Nephron (organoid): Measurements from ENCODE around the gene SLC51B.
"Not testable (repeated sequence)": the region's sequence is repeated elsewhere in the genome, so short reads cannot be mapped to it uniquely, and the experiment has no call there.

Experiments
- H3K27ac Mint-ChIP-seq, 3 experiments: 2 replicates each; pipeline ENCODE4 v1.8.0; 2020; ENCODE audit warnings: mixed read lengths in 3 of 3, mild to moderate bottlenecking in 2 of 3, moderate library complexity in 1 of 3
- H3K27me3 Mint-ChIP-seq: 2 replicates; pipeline ENCODE4 v1.8.0; 2021; ENCODE audit warnings: low read depth, mild to moderate bottlenecking, moderate library complexity, mixed read lengths
- H3K36me3 Mint-ChIP-seq: 2 replicates; pipeline ENCODE4 v1.8.0; 2020; ENCODE audit warnings: low read depth, mixed read lengths
- H3K4me1 Mint-ChIP-seq: 2 replicates; pipeline ENCODE4 v1.8.0; 2020; ENCODE audit warnings: mixed read lengths
- H3K4me3 Mint-ChIP-seq, 3 experiments: 2 replicates each; pipeline ENCODE4 v1.8.0; 2020; ENCODE audit warnings: mild to moderate bottlenecking in 3 of 3, mixed read lengths in 3 of 3, moderate library complexity in 2 of 3
- H3K9me3 Mint-ChIP-seq: 2 replicates; pipeline ENCODE4 v1.8.0; 2020; ENCODE audit warnings: mixed read lengths
- CTCF ChIP-seq, 3 experiments: fragments of 200-600 bp; sonication (generic); IDR thresholded peaks; one replicate each; pipeline ENCODE4 v1.5.0; 2021; ENCODE audit warnings: antibody characterized with exemption in 3 of 3; ENCODE audit not compliant: unreplicated experiment in 3 of 3

Gene SLC51B

DNA sequence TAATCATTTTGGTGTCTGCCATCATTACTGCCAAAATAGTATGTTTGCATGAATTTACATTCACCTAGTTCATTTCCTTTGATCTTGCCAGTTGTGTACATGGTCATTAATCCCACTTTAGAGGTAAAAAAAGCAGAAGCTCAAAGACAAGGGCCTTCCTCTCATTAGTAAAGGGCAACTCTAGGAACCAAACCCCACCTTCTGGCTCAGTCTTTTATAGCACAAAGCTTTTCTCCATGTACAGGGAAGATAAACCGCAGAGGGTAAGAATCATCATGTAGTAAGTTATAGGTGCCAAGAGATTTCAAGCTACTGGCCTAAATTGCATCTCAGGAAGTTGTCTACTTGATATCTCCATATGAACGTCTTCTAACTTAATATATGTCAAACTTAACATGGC, 36.2 kb upstream of the SLC51B start:
- no peaks in the 10 kb centered on the region for H3K4me1 Mint-ChIP-seq

DNA sequence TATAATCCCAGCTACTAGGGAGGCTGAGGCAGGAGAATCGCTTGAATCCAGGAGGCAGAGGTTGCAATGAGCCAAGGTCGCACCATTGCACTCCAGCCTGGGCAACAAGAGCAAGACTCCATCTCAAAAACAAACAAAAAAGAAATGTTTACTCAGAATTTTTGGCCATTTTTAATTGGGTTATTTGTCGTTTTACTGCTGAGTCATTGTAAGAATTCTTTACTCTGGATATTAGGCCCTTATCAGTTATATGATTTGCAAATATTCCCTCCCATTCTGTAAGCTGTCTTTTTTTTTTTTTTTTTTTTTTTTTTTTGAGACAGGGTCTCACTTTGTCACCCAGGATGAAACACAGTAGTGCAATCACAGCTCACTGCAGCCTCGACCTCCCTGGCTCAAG, 34.0 kb upstream of the SLC51B start:
- H3K27me3 Mint-ChIP-seq, H3K4me3 Mint-ChIP-seq, H3K27ac Mint-ChIP-seq, H3K4me1 Mint-ChIP-seq: not testable (repeated sequence)
- Mint-ChIP-seq H3K36me3 (peaks cover 63% of the 10 kb centered on the region), H3K9me3 (peaks cover 19% of the 10 kb centered on the region)

More for the DNA sequence above, 36.2 kb upstream of the SLC51B start:
- Mint-ChIP-seq H3K27ac (no peak overlapping the region), H3K4me3 (no peak overlapping the region), H3K27me3 (no peaks in the 10 kb centered on the region), H3K36me3 (peaks cover 60% of the 10 kb centered on the region), H3K9me3 (peaks cover 11% of the 10 kb centered on the region)
- no peak for TF ChIP-seq CTCF (IDR thresholded peaks at IDR 0.05; ENCODE audit: unreplicated experiment in 3 of 3)

GRCh38 chr15:65020419-65020818, 24.8 kb upstream of the SLC51B start:
- Mint-ChIP-seq H3K4me1 (no peaks in the 10 kb centered on the region), H3K9me3 (no peaks in the 10 kb centered on the region), H3K27ac (no peak overlapping the region), H3K36me3 (peaks cover 62% of the 10 kb centered on the region), H3K27me3 (no peaks in the 10 kb centered on the region), H3K4me3 (no peak overlapping the region)
- no peak for TF ChIP-seq CTCF (IDR thresholded peaks at IDR 0.05; ENCODE audit: unreplicated experiment in 3 of 3)

DNA sequence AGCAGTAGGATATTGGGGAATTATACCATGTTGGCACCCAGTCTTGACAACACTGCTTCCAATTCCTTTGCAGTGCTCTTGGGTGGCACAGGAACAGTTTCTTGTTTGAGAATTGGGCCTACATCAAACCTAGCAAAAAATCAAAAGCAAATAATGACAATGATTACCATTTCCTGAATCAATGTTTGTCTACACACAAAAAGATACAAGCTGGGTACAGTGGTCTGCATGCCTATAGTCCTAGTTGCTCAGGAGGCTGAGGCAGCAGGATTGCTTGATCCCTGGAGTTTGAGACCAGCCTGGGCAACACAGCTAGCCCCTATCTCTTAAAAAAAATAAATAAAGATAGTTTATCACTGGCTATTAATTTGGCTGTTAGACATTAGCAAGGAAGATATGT, 23.7 kb upstream of the SLC51B start:
- Mint-ChIP-seq H3K4me1 (no peaks in the 10 kb centered on the region), H3K27ac (no peak overlapping the region), H3K4me3 (no peak overlapping the region), H3K27me3 (no peaks in the 10 kb centered on the region), H3K9me3 (no peaks in the 10 kb centered on the region), H3K36me3 (peaks cover 62% of the 10 kb centered on the region)
- no peak for TF ChIP-seq CTCF (IDR thresholded peaks at IDR 0.05; ENCODE audit: unreplicated experiment in 3 of 3)

GRCh38 chr15:65026756-65027155, 18.4 kb upstream of the SLC51B start:
- peaks cover 11% of the 10 kb centered on the region for H3K4me1 Mint-ChIP-seq

GRCh38 chr15:65027593-65027992, 17.6 kb upstream of the SLC51B start:
- H3K4me3 Mint-ChIP-seq = peak overlapping the region; percentile 88 to 91 (median 89)
- H3K27ac Mint-ChIP-seq = no peak overlapping the region

More at GRCh38 chr15:65026756-65027155, 18.4 kb upstream of the SLC51B start:
- Mint-ChIP-seq H3K27ac (no peak overlapping the region), H3K36me3 (peaks cover 29% of the 10 kb centered on the region), H3K27me3 (peaks cover 5% of the 10 kb centered on the region), H3K4me3 (peak overlapping the region in 2 of 3 experiments; percentile 44 to 64), H3K9me3 (no peaks in the 10 kb centered on the region)
- no peak for TF ChIP-seq CTCF (IDR thresholded peaks at IDR 0.05; ENCODE audit: unreplicated experiment in 3 of 3)

More at GRCh38 chr15:65027593-65027992, 17.6 kb upstream of the SLC51B start:
- Mint-ChIP-seq H3K36me3 (peaks cover 29% of the 10 kb centered on the region), H3K9me3 (no peaks in the 10 kb centered on the region), H3K4me1 (peaks cover 11% of the 10 kb centered on the region), H3K27me3 (peaks cover 9% of the 10 kb centered on the region)
- no peak for TF ChIP-seq CTCF (IDR thresholded peaks at IDR 0.05; ENCODE audit: unreplicated experiment in 3 of 3)
